Measurements from ENCODE around the gene BHLHE23. TPM values are rescaled to one million over a fixed set of nuclear protein-coding genes. Genes with fewer than 3 reads are reported as not detected.

The BHLHE23 gene
- total and polyA plus RNA-seq, 11 donors = not detected

GRCh38 chr20:62969939-62970306 is 36.8 kb downstream of the BHLHE23 start:
- ATAC-seq = no peak
- Histone ChIP-seq H3K9me3 (no peaks in the 10 kb centered on the region), H3K27me3 (peaks cover 16 to 41% (median 23%) of the 10 kb centered on the region in 9 donors), H3K27ac (no peak overlapping the region), H3K4me1 (peaks cover 0 to 12% (median 6%) of the 10 kb centered on the region in 12 donors), H3K36me3 (no peaks in the 10 kb centered on the region), H3K4me3 (no peak overlapping the region)
- no peak for TF ChIP-seq CTCF (IDR thresholded peaks at IDR 0.05)
- WGBS, 4 donors = 76 to 89% (median 78%) methylated on average over 6 to 8 of the region's 8 CpGs
- intact Hi-C loops (cut with DNase I) = no loop called here
- no peak for DNase-seq

- TF ChIP-seq POLR2A (IDR thresholded peaks at IDR 0.05) (no peak), CTCF (IDR thresholded peaks at IDR 0.05) (no peak)
- H3K27me3 ChIP-seq = peaks cover 11 to 34% (median 16%) of the 10 kb centered on the region in 9 donors
- ATAC-seq (no peak), DNase-seq (no peak)
- no peaks in the 10 kb centered on the region for H3K36me3 ChIP-seq
- no peak overlapping the region for H3K4me3 ChIP-seq
- peaks cover 0 to 12% (median 6%) of the 10 kb centered on the region in 12 donors for H3K4me1 ChIP-seq
- 46 to 51% (median 50%) methylated on average over 16 of the region's 16 CpGs for WGBS, 4 donors
- intact Hi-C loops (cut with DNase I) = no loop called here
- H3K27ac ChIP-seq = no peak overlapping the region
- no peaks in the 10 kb centered on the region for H3K9me3 ChIP-seq
Measured at GRCh38 chr20:62969179-62969760, 37.5 kb downstream of the BHLHE23 start.

GRCh38 chr20:62968378-62969178 is 38.2 kb downstream of the BHLHE23 start:
- DNase-seq = no peak
- no peak for ATAC-seq
- H3K4me3 ChIP-seq = no peak overlapping the region
- intact Hi-C loops (cut with DNase I) = no loop called here
- 75 to 83% (median 76%) methylated on average over 18 to 21 of the region's 21 CpGs for WGBS, 4 donors
- TF ChIP-seq CTCF (IDR thresholded peaks at IDR 0.05) (no peak), POLR2A (IDR thresholded peaks at IDR 0.05) (no peak)
- peaks cover 8 to 27% (median 11%) of the 10 kb centered on the region in 9 donors for H3K27me3 ChIP-seq
- H3K9me3 ChIP-seq = no peaks in the 10 kb centered on the region
- no peak overlapping the region for H3K27ac ChIP-seq
- peaks cover 0 to 12% (median 6%) of the 10 kb centered on the region in 12 donors for H3K4me1 ChIP-seq
- H3K36me3 ChIP-seq = no peaks in the 10 kb centered on the region

GRCh38 chr20:62967628-62968351 is 39.0 kb downstream of the BHLHE23 start:
- no peaks in the 10 kb centered on the region for H3K36me3 ChIP-seq
- H3K27me3 ChIP-seq = peaks cover under 1 to 19% (median 3%) of the 10 kb centered on the region in 9 donors
- DNase-seq (no peak), ATAC-seq (no peak)
- intact Hi-C loops (cut with DNase I) = no loop called here
- no peak overlapping the region for H3K4me3 ChIP-seq
- no peak overlapping the region for H3K27ac ChIP-seq
- H3K9me3 ChIP-seq = no peaks in the 10 kb centered on the region
- WGBS, 4 donors = 88 to 92% (median 91%) methylated on average over 26 to 27 of the region's 27 CpGs
- H3K4me1 ChIP-seq = peaks cover 0 to 6% (median 4%) of the 10 kb centered on the region in 12 donors
- TF ChIP-seq CTCF (IDR thresholded peaks at IDR 0.05) (no peak), POLR2A (IDR thresholded peaks at IDR 0.05) (no peak)

Data from heart left ventricle (tissue), 16 donors.